ENCODE results near the gene SZT2.

The SZT2 gene

GRCh38 chr1:43441894-43442637 lies 52.4 kb downstream of the SZT2 start:
- no peak for DNase-seq (ENCODE audit: low spot score)

GRCh38 chr1:43442756-43443155 lies 53.1 kb downstream of the SZT2 start:
- no peak for DNase-seq (ENCODE audit: low spot score)

- DNase-seq (ENCODE audit: low spot score) = no peak
These were observed 53.7 kb downstream of the SZT2 start for GRCh38 chr1:43443197-43443946.

GRCh38 chr1:43444151-43444828 lies 54.6 kb downstream of the SZT2 start:
- DNase-seq (ENCODE audit: low spot score) = no peak

GRCh38 chr1:43444836-43445235 lies 55.1 kb downstream of the SZT2 start:
- DNase-seq (ENCODE audit: low spot score) = no peak

GRCh38 chr1:43445606-43446387 lies 56.1 kb downstream of the SZT2 start:
- no peak for DNase-seq (ENCODE audit: low spot score)

GRCh38 chr1:43446388-43446740 lies 56.7 kb downstream of the SZT2 start:
- DNase-seq (ENCODE audit: low spot score) = no peak

GRCh38 chr1:43446881-43447835 lies 57.5 kb downstream of the SZT2 start:
- no peak for DNase-seq (ENCODE audit: low spot score)

GRCh38 chr1:43447891-43448708 lies 58.4 kb downstream of the SZT2 start:
- no peak for DNase-seq (ENCODE audit: low spot score)

- no peak for DNase-seq (ENCODE audit: low spot score)
These were observed 59.4 kb downstream of the SZT2 start for GRCh38 chr1:43448955-43449707.

GRCh38 chr1:43449708-43450069 lies 60.0 kb downstream of the SZT2 start:
- no peak for DNase-seq (ENCODE audit: low spot score)

GRCh38 chr1:43450251-43450941 lies 60.7 kb downstream of the SZT2 start:
- DNase-seq (ENCODE audit: low spot score) = no peak

- DNase-seq (ENCODE audit: low spot score) = no peak
These were observed 61.5 kb downstream of the SZT2 start for GRCh38 chr1:43451157-43451591.

GRCh38 chr1:43451701-43452532 lies 62.2 kb downstream of the SZT2 start:
- no peak for DNase-seq (ENCODE audit: low spot score)

GRCh38 chr1:43452789-43453441 lies 63.2 kb downstream of the SZT2 start:
- DNase-seq (ENCODE audit: low spot score) = peak; percentile 42

GRCh38 chr1:43453442-43454269 lies 64.0 kb downstream of the SZT2 start, which contains the start of gene HYI:
TSS of gene HYI (minus strand) at chr1:43453931. CDS start at chr1:43453793, 138 bp downstream.
- DNase-seq (ENCODE audit: low spot score) = peak; percentile 88
